H9 (cell line): Measurements from ENCODE around the gene E2F1. TPM values are rescaled to one million over a fixed set of nuclear protein-coding genes. Genes with fewer than 3 reads are reported as not detected.

Experiments used
- DNase-seq: peaks from one replicate; pipeline ENCODE4 v3.0.0-alpha.2; 2017
- H2AFZ ChIP-seq: one replicate; pipeline ENCODE4 v1.6.1; 2013; ENCODE audit warnings: mild to moderate bottlenecking, low read length, control low read depth, moderate library complexity
- H2AK5ac ChIP-seq: 2 replicates; pipeline ENCODE4 v1.6.1; 2013; ENCODE audit warnings: low read length, control low read depth, mixed read lengths; ENCODE audit not compliant: insufficient read length
- H2BK120ac ChIP-seq: one replicate; pipeline ENCODE4 v1.6.1; 2013; ENCODE audit warnings: low read depth, mild to moderate bottlenecking, low read length, control low read depth, inconsistent platforms; ENCODE audit not compliant: poor library complexity, severe bottlenecking
- H2BK12ac ChIP-seq: 2 replicates; pipeline ENCODE4 v1.6.1; 2013; ENCODE audit warnings: low read length, control low read depth, mixed read lengths, low read depth; ENCODE audit not compliant: insufficient read length
- H2BK15ac ChIP-seq: 2 replicates; pipeline ENCODE4 v1.6.1; 2013; ENCODE audit warnings: low read depth, low read length, control low read depth
- H2BK20ac ChIP-seq: one replicate; pipeline ENCODE4 v1.6.1; 2013; ENCODE audit warnings: low read depth, mild to moderate bottlenecking, low read length, control low read depth, inconsistent platforms; ENCODE audit not compliant: poor library complexity, severe bottlenecking
- H2BK5ac ChIP-seq: 2 replicates; pipeline ENCODE4 v1.6.1; 2013; ENCODE audit warnings: low read length, control low read depth, mixed read lengths; ENCODE audit not compliant: insufficient read length
- H3K14ac ChIP-seq: 2 replicates; pipeline ENCODE4 v1.6.1; 2013; ENCODE audit warnings: low read length, control low read depth; ENCODE audit not compliant: insufficient read depth
- H3K18ac ChIP-seq: 2 replicates; pipeline ENCODE4 v1.6.1; 2013; ENCODE audit warnings: low read depth, mild to moderate bottlenecking, mixed read lengths, low read length, control low read depth; ENCODE audit not compliant: insufficient read length
- H3K23ac ChIP-seq: 2 replicates; pipeline ENCODE4 v1.6.1; 2013; ENCODE audit warnings: low read length, control low read depth, mixed read lengths, low read depth; ENCODE audit not compliant: insufficient read length
- H3K23me2 ChIP-seq: 2 replicates; pipeline ENCODE4 v1.6.1; 2013; ENCODE audit warnings: low read depth, mild to moderate bottlenecking, mixed read lengths, low read length, control low read depth; ENCODE audit not compliant: insufficient read length, poor library complexity, severe bottlenecking
- H3K27ac ChIP-seq: 2 replicates; pipeline ENCODE4 v1.5.1; 2013; ENCODE audit warnings: low read length, control low read depth, mixed read lengths, low read depth; ENCODE audit not compliant: insufficient read length
- H3K27me3 ChIP-seq: 2 replicates; pipeline ENCODE4 v1.6.1; 2013; ENCODE audit warnings: low read length, control low read depth, inconsistent platforms; ENCODE audit not compliant: insufficient read depth
- H3K4ac ChIP-seq: 2 replicates; pipeline ENCODE4 v1.6.1; 2013; ENCODE audit warnings: low read depth, mild to moderate bottlenecking, control low read depth, inconsistent platforms, low read length, moderate library complexity
- H3K4me1 ChIP-seq: 2 replicates; pipeline ENCODE4 v1.6.1; 2013; ENCODE audit warnings: low read length, control low read depth, inconsistent platforms; ENCODE audit not compliant: insufficient read depth
- H3K4me2 ChIP-seq: 2 replicates; pipeline ENCODE4 v1.6.1; 2013; ENCODE audit warnings: low read length, control low read depth, mixed read lengths; ENCODE audit not compliant: insufficient read length, insufficient read depth
- H3K56ac ChIP-seq: 2 replicates; pipeline ENCODE4 v1.6.1; 2013; ENCODE audit warnings: low read depth, mild to moderate bottlenecking, mixed read lengths, low read length, control low read depth; ENCODE audit not compliant: insufficient read length
- H3K79me1 ChIP-seq: 2 replicates; pipeline ENCODE4 v1.6.1; 2013; ENCODE audit warnings: low read depth, mild to moderate bottlenecking, moderate library complexity, low read length, control low read depth, inconsistent platforms; ENCODE audit not compliant: insufficient read depth, poor library complexity, severe bottlenecking
- H3K79me2 ChIP-seq: 2 replicates; pipeline ENCODE4 v1.6.1; 2013; ENCODE audit warnings: low read length, control low read depth, inconsistent platforms; ENCODE audit not compliant: insufficient read depth
- H3K9ac ChIP-seq: 2 replicates; pipeline ENCODE4 v1.6.1; 2013; ENCODE audit warnings: low read length, control low read depth, mixed read lengths; ENCODE audit not compliant: insufficient read length; ENCODE audit errors: extremely low read depth
- H3K9me3 ChIP-seq: one replicate; pipeline ENCODE4 v1.6.1; 2013; ENCODE audit warnings: low read depth, low read length, inconsistent platforms; ENCODE audit not compliant: control insufficient read depth
- H3T11ph ChIP-seq: one replicate; pipeline ENCODE4 v1.6.1; 2013; ENCODE audit warnings: mild to moderate bottlenecking, low read length, control low read depth, inconsistent platforms
- H4K20me1 ChIP-seq: one replicate; pipeline ENCODE4 v1.6.1; 2013; ENCODE audit not compliant: control insufficient read depth, insufficient read length, insufficient read depth
- H4K5ac ChIP-seq: 2 replicates; pipeline ENCODE4 v1.6.1; 2013; ENCODE audit warnings: low read depth, mild to moderate bottlenecking, mixed read lengths, low read length, control low read depth; ENCODE audit not compliant: insufficient read length
- H4K8ac ChIP-seq: replicated peaks from 2 replicates; pipeline ENCODE4 v1.6.1; 2013; ENCODE audit warnings: low read length, control low read depth, mixed read lengths, low read depth; ENCODE audit not compliant: insufficient read length
- H4K91ac ChIP-seq: 2 replicates; pipeline ENCODE4 v1.6.1; 2013; ENCODE audit warnings: low read depth, mild to moderate bottlenecking, moderate library complexity, mixed read lengths, low read length, control low read depth; ENCODE audit not compliant: insufficient read length
- H3K27ac Mint-ChIP-seq, 3 experiments: 2 replicates in 2 of 3; 3 replicates in 1 of 3; pipeline ENCODE4 v1.8.0; 2020 to 2021; ENCODE audit warnings: mixed read lengths in 3 of 3, mild to moderate bottlenecking in 1 of 3, moderate library complexity in 1 of 3
- H3K27me3 Mint-ChIP-seq: 2 replicates; pipeline ENCODE4 v1.8.0; 2021; ENCODE audit warnings: low read depth, mild to moderate bottlenecking, moderate library complexity, mixed read lengths
- H3K36me3 Mint-ChIP-seq, 3 experiments: 2 replicates in 2 of 3; 3 replicates in 1 of 3; pipeline ENCODE4 v1.8.0; 2020 to 2021; ENCODE audit warnings: low read depth in 3 of 3, mixed read lengths in 3 of 3; ENCODE audit not compliant: insufficient read depth in 1 of 3
- H3K4me1 Mint-ChIP-seq, 2 experiments: 2 replicates each; pipeline ENCODE4 v1.8.0; 2020; ENCODE audit warnings: mixed read lengths in 2 of 2
- H3K4me3 Mint-ChIP-seq, 2 experiments: 2 replicates in 1 of 2; 3 replicates in 1 of 2; pipeline ENCODE4 v1.8.0; 2020 to 2021; ENCODE audit warnings: mild to moderate bottlenecking in 2 of 2, mixed read lengths in 2 of 2, moderate library complexity in 1 of 2
- H3K9me3 Mint-ChIP-seq, 2 experiments: 2 replicates in 1 of 2; 3 replicates in 1 of 2; pipeline ENCODE4 v1.8.0; 2020; ENCODE audit warnings: mild to moderate bottlenecking in 2 of 2, mixed read lengths in 2 of 2, moderate library complexity in 1 of 2
- WGBS: extraction: QIAGEN DNeasy Blood & Tissue Kit; methylation state at CpG from one replicate; pipeline ENCODE4 v1.1.7; 2013; ENCODE audit warnings: missing lambda C conversion rate, low lambda C conversion rate, mixed read lengths; ENCODE audit not compliant: insufficient read length; ENCODE audit errors: extremely low coverage; 5-methylcytosine and 5-hydroxymethylcytosine counted together
- total RNA-seq: library from RNA; stranded (reverse); gene quantifications from 2 replicates; pipeline ENCODE4 v1.2.1, GENCODE V29; 2021
- TF ChIP-seq, protein P1 (sequence below): fragments of 200-600 bp; sonication (generic); conservative IDR thresholded peaks from 3 replicates; pipeline ENCODE4 v1.8.0; 2021; ENCODE audit warnings: antibody characterized with exemption, mild to moderate bottlenecking

The E2F1 gene
- total RNA-seq, 1 experiment from 2014 or later, result 58.7 TPM

DNA sequence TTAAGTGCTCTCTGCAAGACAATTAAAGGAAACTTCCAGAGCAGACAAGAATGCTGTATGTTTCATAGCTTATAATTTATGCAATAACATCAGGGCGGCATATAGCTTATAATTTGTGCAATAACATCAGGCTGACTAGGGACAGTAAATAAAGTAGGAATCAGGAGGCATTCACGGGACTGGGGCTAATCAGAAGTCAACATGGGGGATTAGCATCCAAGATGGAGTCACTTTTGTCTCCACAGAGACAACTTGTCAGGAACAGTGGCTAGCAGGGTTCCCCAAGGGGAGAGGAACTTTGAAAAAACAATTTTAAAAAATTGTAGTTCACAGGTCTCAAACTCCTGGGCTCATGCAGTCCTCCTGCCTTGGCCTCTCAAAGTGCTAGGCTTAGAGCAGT, 42.3 kb upstream of the E2F1 start:
- H3K9me3 Mint-ChIP-seq, result no peaks in the 10 kb centered on the region
- Histone ChIP-seq H3K56ac (no peak overlapping the region), H4K8ac (no peak overlapping the region), H2BK20ac (no peak overlapping the region), H2AFZ (no peak overlapping the region), H3K14ac (no peak overlapping the region), H3T11ph (no peak overlapping the region), H3K27ac (no peak overlapping the region), H3K27me3 (no peaks in the 10 kb centered on the region), H3K4me2 (no peak overlapping the region), H2BK12ac (no peak overlapping the region), H2AK5ac (no peak overlapping the region), H2BK15ac (no peak overlapping the region), H2BK5ac (no peak overlapping the region), H3K4me1 (no peaks in the 10 kb centered on the region), H3K9me3 (no peaks in the 10 kb centered on the region), H3K4ac (no peak overlapping the region), H4K5ac (no peak overlapping the region), H4K20me1 (no peaks in the 10 kb centered on the region), H2BK120ac (no peak overlapping the region), H3K23ac (no peak overlapping the region), H4K91ac (no peak overlapping the region), H3K23me2 (peaks cover 8% of the 10 kb centered on the region), H3K79me1 (no peaks in the 10 kb centered on the region), H3K9ac (no peak overlapping the region), H3K18ac (no peak overlapping the region), H3K79me2 (no peaks in the 10 kb centered on the region)
- no peaks in the 10 kb centered on the region for H3K36me3 Mint-ChIP-seq
- H3K27me3 Mint-ChIP-seq, result peaks cover 6% of the 10 kb centered on the region
- peak overlapping the region in 1 of 3 experiments; percentile 9; a peak in 1 of 7 replicates for H3K27ac Mint-ChIP-seq
- peaks cover 10% of the 10 kb centered on the region in 2 experiments for H3K4me1 Mint-ChIP-seq
- DNase-seq, result no peak
- TF ChIP-seq, protein P1, sequence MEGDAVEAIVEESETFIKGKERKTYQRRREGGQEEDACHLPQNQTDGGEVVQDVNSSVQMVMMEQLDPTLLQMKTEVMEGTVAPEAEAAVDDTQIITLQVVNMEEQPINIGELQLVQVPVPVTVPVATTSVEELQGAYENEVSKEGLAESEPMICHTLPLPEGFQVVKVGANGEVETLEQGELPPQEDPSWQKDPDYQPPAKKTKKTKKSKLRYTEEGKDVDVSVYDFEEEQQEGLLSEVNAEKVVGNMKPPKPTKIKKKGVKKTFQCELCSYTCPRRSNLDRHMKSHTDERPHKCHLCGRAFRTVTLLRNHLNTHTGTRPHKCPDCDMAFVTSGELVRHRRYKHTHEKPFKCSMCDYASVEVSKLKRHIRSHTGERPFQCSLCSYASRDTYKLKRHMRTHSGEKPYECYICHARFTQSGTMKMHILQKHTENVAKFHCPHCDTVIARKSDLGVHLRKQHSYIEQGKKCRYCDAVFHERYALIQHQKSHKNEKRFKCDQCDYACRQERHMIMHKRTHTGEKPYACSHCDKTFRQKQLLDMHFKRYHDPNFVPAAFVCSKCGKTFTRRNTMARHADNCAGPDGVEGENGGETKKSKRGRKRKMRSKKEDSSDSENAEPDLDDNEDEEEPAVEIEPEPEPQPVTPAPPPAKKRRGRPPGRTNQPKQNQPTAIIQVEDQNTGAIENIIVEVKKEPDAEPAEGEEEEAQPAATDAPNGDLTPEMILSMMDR, result no peak
- WGBS, result no CpG with 5 or more reads among the region's 2 CpGs
- no peak overlapping the region for H3K4me3 Mint-ChIP-seq
